Dermis blood vessel endothelial cell (primary cell): ENCODE data around the gene GLTPD2. TPM values are rescaled to one million over a fixed set of nuclear protein-coding genes. Genes with fewer than 3 reads are reported as not detected.
A peak's percentile ranks its signal among the peaks of the same experiment; 100 is the strongest.
"Not testable (repeated sequence)": the region's sequence is repeated elsewhere in the genome, so short reads cannot be mapped to it uniquely, and the experiment has no call there.

Source experiments
- DNase-seq: peaks from one replicate; pipeline ENCODE4 v3.0.0; 2010
- total RNA-seq: library from RNA; depleted of rRNA; stranded (reverse); fragments of >200 nt; gene quantifications from 2 replicates; pipeline ENCODE4 v1.2.3, GENCODE V29; 2014

GLTPD2 gene
- total RNA-seq, 1 donor from 2014 or later: not detected

GRCh38 chr17:4808378-4808767 lies 19.6 kb downstream of the GLTPD2 start:
- no peak for DNase-seq

DNA sequence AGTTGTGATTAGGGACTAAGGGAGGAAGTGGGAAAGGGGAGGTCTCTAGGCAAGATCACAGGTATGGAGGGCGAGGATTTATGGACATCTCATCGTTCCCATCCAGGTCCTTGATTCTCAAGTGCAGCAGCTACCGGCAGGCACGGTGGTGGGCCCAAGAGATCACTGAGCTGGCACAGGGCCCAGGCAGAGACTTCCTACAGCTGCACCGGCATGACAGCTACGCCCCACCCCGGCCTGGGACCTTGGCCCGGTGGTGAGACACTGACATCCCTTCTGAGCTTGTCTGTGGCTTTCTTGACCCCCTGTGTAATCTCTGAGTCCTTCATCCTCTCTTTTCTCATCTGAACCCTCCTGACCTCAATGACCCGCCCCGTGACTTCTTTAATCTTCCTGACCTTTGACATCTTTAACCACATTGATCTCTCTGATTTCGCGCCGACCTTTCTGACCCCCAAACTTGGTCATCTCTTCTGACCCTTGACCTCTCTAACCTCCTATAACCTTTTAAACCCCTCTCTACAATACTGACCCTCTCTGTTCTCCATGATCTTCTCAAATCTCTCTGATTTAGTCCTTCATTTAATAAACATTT lies 22.0 kb downstream of the GLTPD2 start:
- no peak for DNase-seq

DNA sequence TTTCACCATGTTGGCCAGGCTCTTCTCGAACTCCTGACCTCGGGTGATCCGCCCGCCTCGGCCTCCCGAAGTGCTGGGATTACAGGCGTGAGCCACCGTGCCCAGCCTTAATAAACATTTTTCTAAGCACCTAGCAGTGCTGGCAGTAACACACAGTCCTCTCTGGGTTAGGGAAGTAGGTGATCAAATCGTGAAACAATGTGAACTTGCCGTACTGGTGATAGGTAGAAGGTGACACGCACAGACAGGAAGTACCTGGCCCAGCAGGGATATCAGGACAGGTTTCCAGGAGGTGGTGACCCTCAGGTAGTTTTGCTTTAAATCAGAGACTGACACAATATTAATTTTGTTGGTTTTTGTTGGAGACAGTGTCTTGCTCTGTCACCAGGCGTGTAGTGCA lies 22.7 kb downstream of the GLTPD2 start:
- no peak for DNase-seq

GRCh38 chr17:4812690-4813089 lies 23.9 kb downstream of the GLTPD2 start:
- DNase-seq: no peak

- DNase-seq: peak; percentile 48
Measured at GRCh38 chr17:4815043-4815675, 26.4 kb downstream of the GLTPD2 start.

GRCh38 chr17:4816826-4817225 lies 28.1 kb downstream of the GLTPD2 start:
- DNase-seq: no peak

DNA sequence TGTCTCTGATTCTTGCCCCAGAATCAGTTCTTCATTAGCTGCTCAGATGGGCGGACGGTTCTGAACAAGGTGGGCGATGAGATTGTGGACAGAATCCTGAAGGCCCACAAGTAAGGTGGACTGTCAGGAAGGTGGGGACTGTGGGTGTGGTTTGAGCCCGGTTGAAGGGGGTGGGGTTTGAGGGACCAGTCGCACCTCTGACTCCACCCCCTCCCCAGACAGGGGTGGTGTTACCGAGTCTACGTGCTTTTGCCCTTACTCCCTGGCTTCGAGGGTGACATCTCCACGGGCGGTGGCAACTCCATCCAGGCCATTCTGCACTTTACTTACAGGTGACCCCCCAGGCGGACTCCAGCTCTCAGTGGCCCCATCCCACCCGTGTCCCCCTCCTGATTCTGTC lies 29.5 kb downstream of the GLTPD2 start:
- DNase-seq: no peak

DNA sequence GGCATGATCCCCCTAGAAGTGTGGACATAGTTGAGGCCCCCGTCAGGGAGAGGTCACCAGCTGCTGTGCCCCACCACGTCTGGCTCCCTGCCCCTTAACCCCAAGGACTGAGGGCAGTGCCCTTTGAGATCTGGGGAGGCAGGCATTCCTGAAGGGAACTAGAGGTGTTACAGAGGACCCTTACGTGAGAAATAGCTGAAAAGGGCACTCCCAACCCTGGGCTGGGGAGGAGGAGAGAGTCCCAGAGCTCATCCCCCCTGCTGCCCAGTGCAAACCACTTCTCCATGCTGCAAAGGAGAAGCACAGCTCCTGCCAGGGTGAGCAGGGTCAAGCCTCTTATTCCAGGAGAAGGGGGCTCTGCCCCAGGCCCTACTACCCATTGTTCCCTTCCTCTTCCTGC lies 34.1 kb downstream of the GLTPD2 start:
- DNase-seq: no peak

- no peak for DNase-seq
Measured at GRCh38 chr17:4823373-4824089, 34.8 kb downstream of the GLTPD2 start.

GRCh38 chr17:4827399-4827798 lies 38.6 kb downstream of the GLTPD2 start:
- DNase-seq: no peak

DNA sequence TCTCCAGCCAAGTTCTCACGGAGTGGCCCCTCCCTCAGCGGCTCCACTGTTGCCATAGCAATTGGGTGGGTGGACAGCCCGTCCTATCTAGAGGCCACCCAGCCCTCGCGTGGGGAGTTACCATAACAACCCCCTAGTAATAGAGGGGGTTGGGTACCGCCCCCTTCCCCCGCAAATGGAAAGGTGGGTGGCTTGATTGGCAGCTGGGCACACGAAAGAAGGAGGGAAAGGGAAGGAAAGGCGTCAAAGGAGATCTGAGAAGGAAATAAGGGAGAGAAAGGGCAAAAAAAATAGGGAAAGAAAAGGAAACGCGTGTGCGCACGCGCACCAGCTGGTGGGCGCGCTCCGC lies 44.0 kb downstream of the GLTPD2 start:
- DNase-seq: not testable (repeated sequence)

DNA sequence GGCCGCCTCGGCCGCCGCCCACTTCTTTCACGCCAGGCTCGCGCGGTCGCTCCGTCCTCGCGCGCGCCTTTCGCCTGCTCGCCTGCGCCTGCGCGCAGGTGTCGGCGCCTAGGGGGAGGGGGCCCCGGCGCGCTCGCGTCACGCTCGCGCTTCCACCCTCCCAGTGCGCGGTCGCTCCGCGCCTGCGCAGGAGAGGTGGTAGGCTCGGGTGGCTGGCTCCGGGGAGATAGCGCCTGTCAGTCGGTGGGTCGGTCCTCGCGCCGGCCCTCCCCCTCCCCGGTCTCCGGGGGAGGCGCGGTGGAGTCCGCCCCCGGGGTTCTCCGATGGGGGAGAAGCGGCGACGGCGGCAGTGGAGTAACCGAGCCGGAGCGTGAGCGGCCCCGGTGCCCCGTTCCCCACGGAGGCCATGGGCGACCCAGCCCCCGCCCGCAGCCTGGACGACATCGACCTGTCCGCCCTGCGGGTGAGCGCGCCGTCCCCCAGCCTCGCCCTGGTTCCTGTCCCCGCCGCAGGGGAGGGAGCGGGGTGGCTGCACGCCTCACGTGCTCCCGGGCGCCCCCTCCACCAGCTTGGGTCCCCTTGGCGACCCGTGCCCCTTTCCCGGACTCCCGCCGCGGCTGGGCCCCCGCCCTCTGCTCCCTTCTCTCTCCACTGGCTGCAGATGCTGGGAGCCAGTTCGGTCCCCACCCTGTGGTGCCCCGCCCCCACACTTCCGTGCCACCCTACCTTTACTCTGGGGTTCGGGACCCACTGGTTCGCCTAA lies 44.6 kb downstream of the GLTPD2 start, which contains the start of gene MINK1:
TSS of gene MINK1 (plus strand) at position 163 of the 763 bp plus-strand sequence. CDS start at position 407, 244 bp downstream.
- DNase-seq: peak; percentile 96

- DNase-seq: peak; percentile 54
Measured at GRCh38 chr17:4833941-4834680, 45.3 kb downstream of the GLTPD2 start.

- DNase-seq: no peak
Measured at GRCh38 chr17:4834681-4835020, 45.9 kb downstream of the GLTPD2 start.

DNA sequence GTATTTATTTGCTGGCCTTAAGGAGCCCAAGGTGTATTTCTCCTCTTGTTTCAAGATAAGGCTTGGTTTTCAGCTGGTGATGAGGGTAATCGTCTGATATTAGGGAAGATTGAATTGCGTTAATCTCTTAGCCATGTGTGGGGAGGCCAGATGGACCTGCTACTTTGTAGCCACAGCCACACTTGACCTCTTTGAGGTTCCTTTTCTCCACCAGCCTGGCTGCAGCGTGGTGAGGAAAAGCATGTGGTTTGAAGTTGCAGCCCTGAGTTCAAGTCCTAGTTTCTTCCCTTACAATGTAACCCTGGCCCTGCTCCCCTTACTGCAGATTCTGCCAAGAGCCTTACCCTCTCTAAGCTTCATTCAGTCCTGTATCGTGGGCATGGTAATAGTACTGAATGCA lies 47.5 kb downstream of the GLTPD2 start:
- no peak for DNase-seq

GRCh38 chr17:4837471-4838308 lies 48.9 kb downstream of the GLTPD2 start:
- DNase-seq: no peak

DNA sequence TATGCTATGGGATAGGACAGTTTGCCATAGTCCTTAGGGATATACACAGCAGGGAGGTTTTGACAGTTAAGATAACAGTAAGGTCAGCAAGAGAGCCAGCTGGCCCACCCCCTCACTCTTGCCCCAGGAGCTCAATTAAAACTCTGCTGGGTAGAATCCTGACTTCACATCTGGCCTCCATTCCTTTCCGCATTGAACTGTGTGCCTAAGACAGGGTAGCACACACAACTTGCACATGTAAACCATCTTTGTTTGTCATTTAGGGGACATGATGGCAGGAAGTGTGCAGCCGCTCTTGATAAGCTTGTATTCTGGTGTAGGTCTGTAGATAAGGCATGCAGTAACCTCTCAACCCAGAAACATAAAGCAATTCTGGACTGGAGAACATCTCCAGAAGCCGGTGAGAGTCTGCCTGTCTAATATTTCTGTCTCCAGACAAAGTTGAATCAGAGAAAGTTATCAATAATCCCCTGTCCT lies 49.6 kb downstream of the GLTPD2 start:
- no peak for DNase-seq

DNA sequence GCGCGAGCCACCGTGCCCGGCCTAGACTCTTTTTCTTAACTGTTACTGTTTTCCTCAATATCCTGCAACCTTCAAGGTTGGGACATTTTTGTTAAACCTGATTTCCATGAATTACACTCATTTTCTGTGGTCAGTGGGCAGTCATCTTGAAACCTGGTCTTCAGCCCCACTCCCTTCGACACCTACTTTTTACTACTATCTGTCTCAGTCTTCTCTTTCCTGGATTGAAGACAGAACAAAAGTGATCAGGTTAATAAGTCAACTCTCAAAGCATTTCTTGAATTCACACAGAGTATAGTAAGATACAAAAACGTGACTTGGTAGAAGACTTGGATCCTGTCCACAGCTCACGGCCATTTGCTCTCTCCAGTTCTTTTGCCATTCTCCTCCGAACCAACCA lies 50.5 kb downstream of the GLTPD2 start:
- no peak for DNase-seq
